Spleen (tissue), 11 donors: ENCODE results near the gene TNFSF11. TPM values are rescaled to one million over a fixed set of nuclear protein-coding genes. Genes with fewer than 3 reads are reported as not detected.

ENCODE experiments used
- DNase-seq: peaks from one replicate; pipeline ENCODE4 v3.0.0-alpha.2; 2020
- H3K27ac ChIP-seq, 8 donors: fragments of 200-600 bp; sonication (generic) in 7 of 8; 1 replicate in 4 of 8; 2 replicates in 4 of 8; pipeline versions ENCODE4 v1.5.0 to v1.8.0; 2016 to 2021; ENCODE audit warnings: inconsistent platforms in 4 of 8, mild to moderate bottlenecking in 4 of 8, moderate library complexity in 1 of 8
- H3K27me3 ChIP-seq, 7 donors: fragments of 200-600 bp; sonication (generic) in 6 of 7; replicated peaks in 1 of 7; 1 replicate in 4 of 7; 2 replicates in 3 of 7; pipeline versions ENCODE4 v1.5.0 to v1.8.0; 2016 to 2021; ENCODE audit warnings: inconsistent platforms in 3 of 7, mild to moderate bottlenecking in 1 of 7
- H3K36me3 ChIP-seq, 6 donors: fragments of 200-600 bp; sonication (generic) in 5 of 6; 1 replicate in 4 of 6; 2 replicates in 2 of 6; pipeline versions ENCODE4 v1.5.0 to v1.8.0; 2016 to 2021; ENCODE audit warnings: inconsistent platforms in 2 of 6
- H3K4me1 ChIP-seq, 6 donors: fragments of 200-600 bp; sonication (generic) in 5 of 6; 1 replicate in 3 of 6; 2 replicates in 3 of 6; pipeline versions ENCODE4 v1.5.0 to v1.8.0; 2016 to 2021; ENCODE audit warnings: inconsistent platforms in 3 of 6
- H3K4me3 ChIP-seq, 8 donors: fragments of 200-600 bp; sonication (generic) in 7 of 8; 1 replicate in 4 of 8; 2 replicates in 4 of 8; pipeline versions ENCODE4 v1.5.0 to v1.8.0; 2016 to 2021; ENCODE audit warnings: inconsistent platforms in 4 of 8, mild to moderate bottlenecking in 4 of 8, moderate library complexity in 2 of 8
- H3K9me3 ChIP-seq, 8 donors: fragments of 200-600 bp; sonication (generic) in 7 of 8; 1 replicate in 4 of 8; 2 replicates in 4 of 8; pipeline versions ENCODE4 v1.5.0 to v1.8.0; 2016 to 2021; ENCODE audit warnings: inconsistent platforms in 4 of 8
- CTCF ChIP-seq, 11 experiments: fragments of 200-600 bp in 7 of 11; fragments of 450-650 bp in 4 of 11; sonication (generic) in 4 of 11; IDR thresholded peaks in 8 of 11; conservative IDR thresholded peaks in 3 of 11; 1 replicate in 7 of 11; 2 replicates in 4 of 11; pipeline versions ENCODE4 v1.4.0 to v1.8.0; 2016 to 2021; ENCODE audit warnings: antibody characterized with exemption in 11 of 11, inconsistent platforms in 4 of 11, mild to moderate bottlenecking in 1 of 11
- POLR2A ChIP-seq, 3 donors: fragments of 450-650 bp; IDR thresholded peaks; one replicate each; pipeline ENCODE4 v1.5.1; 2017; ENCODE audit warnings: antibody characterized with exemption in 3 of 3, mild to moderate bottlenecking in 1 of 3
- POLR2AphosphoS5 ChIP-seq, 3 donors: sonication (generic); formaldehyde crosslinking; IDR thresholded peaks; one replicate each; pipeline ENCODE4 v1.5.1; 2017; ENCODE audit warnings: antibody characterized with exemption in 3 of 3
- WGBS, 5 donors: extraction: QIAGEN DNeasy Blood & Tissue Kit in 3 of 5; methylation state at CpG; one replicate each; pipeline versions ENCODE4 v1.1.5 to v1.1.7; 2013 to 2018; 5-methylcytosine and 5-hydroxymethylcytosine counted together
- intact Hi-C: fragments of 100-400 bp; cut with DNase I; formaldehyde crosslinking; loops from one replicate; pipeline ENCODE4 v1.15.0; 2023; ENCODE audit warnings: low total_unique reads
- polyA plus RNA-seq, 3 donors: library from polyadenylated mRNA; stranded (reverse); fragments of 200-250 nt; gene quantifications; one replicate each; pipeline ENCODE4 v1.2.1, GENCODE V29; 2013
- total RNA-seq, 7 donors: library from RNA; depleted of rRNA in 3 of 7; stranded (reverse); fragments of >200 nt in 3 of 7; fragmentation: NEBNext Ultra II Directional in 4 of 7; extraction: Animal tissue kit (Norgen Biotek cat#: 25700) in 4 of 7; gene quantifications; one replicate each; pipeline versions ENCODE4 v1.1.0 to v1.2.1, GENCODE V29; 2016 to 2021
- donor health status: healthy with polysubstance abuse.
- donor health status: DM: no; HTN: no; CAD: no; lungs with moderate emphysema.
- donor health status: DM: no; HTN: no; CAD: no.
- donor health status: Bipolar disorder and iron deficiency.
- donor health status: healthy.
- donor health status: DM: no; HTN: no; CAD: no.
- donor health status: DM: yes; HTN: yes; CAD: no.

Gene TNFSF11
- total and polyA plus RNA-seq, 10 donors, result 0.32 to 1.4 (median 0.61) TPM; not detected in 1

- Histone ChIP-seq H3K27ac (no peak overlapping the region), H3K4me1 (peaks cover 0 to 8% (median 0%) of the 10 kb centered on the region in 6 donors), H3K36me3 (no peaks in the 10 kb centered on the region), H3K27me3 (no peaks in the 10 kb centered on the region), H3K9me3 (no peaks in the 10 kb centered on the region), H3K4me3 (no peak overlapping the region)
- DNase-seq, result no peak
- intact Hi-C loops, result loop anchor here (5.0 kb wide), 1 partner anchor 1213 kb away; no protein-coding TSS in a partner anchor
- TF ChIP-seq POLR2AphosphoS5 (IDR thresholded peaks at IDR 0.05) (no peak), CTCF (IDR thresholded peaks at IDR 0.05 in 8 of 11, conservative IDR thresholded peaks at IDR 0.05 in 3 of 11) (peak; percentile 48 to 87 (median 73))
- 16 to 22% (median 17%) methylated on average over 7 of the region's 7 CpGs for WGBS, 5 donors
These were observed 20.7 kb downstream of the TNFSF11 start for GRCh38 chr13:42594481-42595252.

GRCh38 chr13:42595253-42595571, 21.3 kb downstream of the TNFSF11 start:
- Histone ChIP-seq H3K4me1 (peaks cover 0 to 8% (median 0%) of the 10 kb centered on the region in 6 donors), H3K27me3 (no peaks in the 10 kb centered on the region), H3K9me3 (no peaks in the 10 kb centered on the region), H3K4me3 (no peak overlapping the region), H3K36me3 (no peaks in the 10 kb centered on the region), H3K27ac (no peak overlapping the region)
- DNase-seq, result no peak
- no peak for TF ChIP-seq POLR2A (IDR thresholded peaks at IDR 0.05)
- no peak for TF ChIP-seq POLR2AphosphoS5 (IDR thresholded peaks at IDR 0.05)
- peak in 1 of 11 experiments; percentile 1 for TF ChIP-seq CTCF (IDR thresholded peaks at IDR 0.05 in 8 of 11, conservative IDR thresholded peaks at IDR 0.05 in 3 of 11)
- WGBS, 5 donors, result 73 to 78% (median 76%) methylated on average over 4 of the region's 4 CpGs
- intact Hi-C loops, result loop anchor here (5.0 kb wide), 1 partner anchor 1212 kb away; no protein-coding TSS in a partner anchor

GRCh38 chr13:42597505-42597904, 23.6 kb downstream of the TNFSF11 start:
- H3K27ac ChIP-seq, result no peak overlapping the region
- no peaks in the 10 kb centered on the region for H3K36me3 ChIP-seq
- no peak for DNase-seq
- H3K27me3 ChIP-seq, result no peaks in the 10 kb centered on the region
- H3K4me3 ChIP-seq, result no peak overlapping the region
- 77 to 85% (median 78%) methylated on average over 4 of the region's 4 CpGs for WGBS, 5 donors
- TF ChIP-seq CTCF (IDR thresholded peaks at IDR 0.05 in 8 of 11, conservative IDR thresholded peaks at IDR 0.05 in 3 of 11) (no peak), POLR2A (IDR thresholded peaks at IDR 0.05) (no peak), POLR2AphosphoS5 (IDR thresholded peaks at IDR 0.05) (no peak)
- intact Hi-C loops, result loop anchor here (5.0 kb wide), 1 partner anchor 1210 kb away; no protein-coding TSS in a partner anchor
- no peaks in the 10 kb centered on the region for H3K9me3 ChIP-seq
- H3K4me1 ChIP-seq, result peaks cover 0 to 9% (median 0%) of the 10 kb centered on the region in 6 donors

- no peaks in the 10 kb centered on the region for H3K27me3 ChIP-seq
- intact Hi-C loops, result no loop called here
- no peak for DNase-seq
- WGBS, 5 donors, result 58 to 94% (median 79%) methylated on average over 1 of the region's 1 CpG
- no peak overlapping the region for H3K27ac ChIP-seq
- no peak overlapping the region for H3K4me3 ChIP-seq
- no peak for TF ChIP-seq CTCF (IDR thresholded peaks at IDR 0.05 in 8 of 11, conservative IDR thresholded peaks at IDR 0.05 in 3 of 11)
- TF ChIP-seq POLR2A (IDR thresholded peaks at IDR 0.05), result no peak
- no peak for TF ChIP-seq POLR2AphosphoS5 (IDR thresholded peaks at IDR 0.05)
- peaks cover 0 to 11% (median 0%) of the 10 kb centered on the region in 6 donors for H3K4me1 ChIP-seq
- H3K9me3 ChIP-seq, result no peaks in the 10 kb centered on the region
- H3K36me3 ChIP-seq, result no peaks in the 10 kb centered on the region
These were observed 27.0 kb downstream of the TNFSF11 start for GRCh38 chr13:42600943-42601342.
